IMR-90 (cell line): Measurements from ENCODE around the gene PTGDS. TPM values are rescaled to one million over a fixed set of nuclear protein-coding genes. Genes with fewer than 3 reads are reported as not detected.

Experiments used
- ATAC-seq: fragments of 200-7000 bp; cut with Tn5 transposase; 2 replicates; pipeline ENCODE4 v1.9.1; 2020; ENCODE audit warnings: low read depth, mild to moderate bottlenecking, moderate library complexity
- BruUV-seq: library from RNA; stranded (reverse); fragments of 400-500 nt; replicated peaks from 2 replicates; lab custom pipeline; 2021; lab: Mats Ljungman, UMichigan
- CTCF ChIA-PET: fragments of 300-600 bp; formaldehyde crosslinking; extraction: SDS; loops from one replicate; lab custom pipeline; 2021; ENCODE audit warnings: antibody characterized with exemption; lab: Yijun Ruan, JAX
- POLR2A ChIA-PET: fragments of 300-600 bp; sonication (Branson Sonifier 250); formaldehyde crosslinking; loops from one replicate; lab custom pipeline; 2022; ENCODE audit warnings: antibody characterized with exemption; ENCODE audit not compliant: unreplicated experiment; lab: Charles Lee
- DNase-seq: peaks from one replicate; pipeline ENCODE4 v3.0.0; 2013
- H2AFZ ChIP-seq: replicated peaks from 2 replicates; pipeline ENCODE3; 2013; ENCODE audit warnings: low read length, mild to moderate bottlenecking; ENCODE audit not compliant: poor library complexity
- H2AK5ac ChIP-seq: 2 replicates; pipeline ENCODE4 v1.6.1; 2013; ENCODE audit warnings: low read depth, low read length, inconsistent platforms
- H2AK9ac ChIP-seq: replicated peaks from 2 replicates; pipeline ENCODE3; 2013; ENCODE audit warnings: mild to moderate bottlenecking, low read depth, low read length, moderate library complexity; ENCODE audit not compliant: poor library complexity
- H2BK120ac ChIP-seq: 2 replicates; pipeline ENCODE4 v1.6.1; 2013; ENCODE audit warnings: low read depth, low read length, inconsistent platforms
- H2BK15ac ChIP-seq: 3 replicates; pipeline ENCODE4 v1.6.1; 2013; ENCODE audit warnings: low read depth, low read length, inconsistent platforms
- H2BK20ac ChIP-seq: 2 replicates; pipeline ENCODE4 v1.6.1; 2013; ENCODE audit warnings: low read depth, mild to moderate bottlenecking, inconsistent platforms, low read length, moderate library complexity
- H2BK5ac ChIP-seq: 2 replicates; pipeline ENCODE4 v1.6.1; 2013; ENCODE audit warnings: mild to moderate bottlenecking, low read depth, low read length, inconsistent platforms; ENCODE audit not compliant: poor library complexity, severe bottlenecking
- H3K14ac ChIP-seq: replicated peaks from 2 replicates; pipeline ENCODE4 v1.6.1; 2013; ENCODE audit warnings: low read depth, low read length, inconsistent platforms
- H3K18ac ChIP-seq: 2 replicates; pipeline ENCODE4 v1.6.1; 2013; ENCODE audit warnings: low read depth, low read length, control low read depth
- H3K23ac ChIP-seq: 2 replicates; pipeline ENCODE4 v1.6.1; 2013; ENCODE audit warnings: low read depth, low read length, inconsistent platforms
- H3K27ac ChIP-seq: 2 replicates; pipeline ENCODE4 v1.5.1; 2013; ENCODE audit warnings: mild to moderate bottlenecking, control low read depth, low read length; ENCODE audit not compliant: insufficient read depth
- H3K27me3 ChIP-seq: 2 replicates; pipeline ENCODE4 v1.6.1; 2013; ENCODE audit warnings: low read length; ENCODE audit not compliant: control insufficient read depth, insufficient read depth
- H3K36me3 ChIP-seq: 2 replicates; pipeline ENCODE4 v1.6.1; 2013; ENCODE audit warnings: low read length, mixed read lengths; ENCODE audit not compliant: control insufficient read depth, insufficient read depth
- H3K4ac ChIP-seq: 2 replicates; pipeline ENCODE4 v1.6.1; 2013; ENCODE audit warnings: low read depth, low read length, inconsistent platforms
- H3K4me1 ChIP-seq: 2 replicates; pipeline ENCODE4 v1.6.1; 2013; ENCODE audit warnings: low read length, mixed read lengths; ENCODE audit not compliant: control insufficient read depth, insufficient read depth
- H3K4me2 ChIP-seq: 2 replicates; pipeline ENCODE4 v1.6.1; 2013; ENCODE audit warnings: low read depth, mild to moderate bottlenecking, control low read depth, low read length, moderate library complexity
- H3K4me3 ChIP-seq: 2 replicates; pipeline ENCODE4 v1.5.1; 2013; ENCODE audit warnings: low read depth, mild to moderate bottlenecking, control low read depth, low read length, moderate library complexity; ENCODE audit not compliant: insufficient read depth
- H3K56ac ChIP-seq: 2 replicates; pipeline ENCODE4 v1.6.1; 2013; ENCODE audit warnings: low read length, inconsistent platforms; ENCODE audit not compliant: insufficient read depth; ENCODE audit errors: extremely low read depth
- H3K79me1 ChIP-seq, 2 experiments: 2 replicates each; pipeline ENCODE4 v1.6.1; 2013; ENCODE audit warnings: low read length in 2 of 2, inconsistent platforms in 1 of 2, low read depth in 1 of 2
- H3K9ac ChIP-seq: 2 replicates; pipeline ENCODE4 v1.6.1; 2013; ENCODE audit warnings: low read depth, low read length, control low read depth
- H3K9me1 ChIP-seq: 2 replicates; pipeline ENCODE4 v1.6.1; 2013; ENCODE audit warnings: low read length, inconsistent platforms; ENCODE audit not compliant: insufficient read depth
- H3K9me3 ChIP-seq: 2 replicates; pipeline ENCODE4 v1.6.1; 2013; ENCODE audit warnings: low read length; ENCODE audit not compliant: control insufficient read depth, insufficient read depth
- H4K20me1 ChIP-seq: 2 replicates; pipeline ENCODE4 v1.6.1; 2013; ENCODE audit warnings: low read length, inconsistent platforms; ENCODE audit not compliant: insufficient read depth
- H4K5ac ChIP-seq: 2 replicates; pipeline ENCODE4 v1.6.1; 2013; ENCODE audit warnings: mild to moderate bottlenecking, low read depth, low read length, control low read depth
- H4K8ac ChIP-seq, 2 experiments: 2 replicates each; pipeline ENCODE4 v1.6.1; 2013; ENCODE audit warnings: low read depth in 2 of 2, low read length in 2 of 2, control low read depth in 1 of 2, inconsistent platforms in 1 of 2
- H4K91ac ChIP-seq: 2 replicates; pipeline ENCODE4 v1.6.1; 2013; ENCODE audit warnings: low read depth, low read length, inconsistent platforms; ENCODE audit not compliant: insufficient read depth
- BHLHE40 ChIP-seq: fragments of 150-350 bp; IDR thresholded peaks from 2 replicates; pipeline ENCODE4 v1.6.1; 2016; ENCODE audit warnings: mild to moderate bottlenecking, low read depth, low read length
- CEBPB ChIP-seq: IDR thresholded peaks from 2 replicates; pipeline ENCODE4 v1.6.1; 2012; ENCODE audit warnings: low read depth, low read length, improper control_type of control experiment
- MAFK ChIP-seq: IDR thresholded peaks from 2 replicates; pipeline ENCODE4 v1.6.1; 2012; ENCODE audit warnings: low read depth, low read length, improper control_type of control experiment
- MAZ ChIP-seq: IDR thresholded peaks from 2 replicates; pipeline ENCODE4 v1.6.1; 2012; ENCODE audit warnings: low read depth, mild to moderate bottlenecking, low read length, improper control_type of control experiment, moderate library complexity, borderline replicate concordance
- MXI1 ChIP-seq: IDR thresholded peaks from 2 replicates; pipeline ENCODE4 v1.6.1; 2012; ENCODE audit warnings: low read depth, mild to moderate bottlenecking, low read length, moderate library complexity, borderline replicate concordance
- NFE2L2 ChIP-seq: fragments of 150-350 bp; IDR thresholded peaks from 2 replicates; pipeline ENCODE4 v1.6.1; 2016; ENCODE audit warnings: low read depth, mild to moderate bottlenecking, low read length
- POLR2A ChIP-seq: IDR thresholded peaks from 2 replicates; pipeline ENCODE4 v1.6.1; 2012; ENCODE audit warnings: mild to moderate bottlenecking, low read depth, low read length
- RFX5 ChIP-seq: IDR thresholded peaks from 2 replicates; pipeline ENCODE4 v1.8.0; 2012; ENCODE audit warnings: low read depth, mild to moderate bottlenecking, low read length, moderate library complexity
- WGBS, 2 experiments: methylation state at CpG; one replicate each; pipeline versions ENCODE4 v1.1.5 to v1.1.7; 2013; ENCODE audit warnings: missing lambda C conversion rate in 2 of 2; ENCODE audit not compliant: insufficient read length in 1 of 2; ENCODE audit errors: extremely low coverage in 2 of 2; 5-methylcytosine and 5-hydroxymethylcytosine counted together
- dilution Hi-C: fragments of 300-500 bp; cut with HindIII; formaldehyde crosslinking; loops from one replicate; pipeline ENCODE4 v1.14.3; 2018; ENCODE audit warnings: low sequenced_read_pairs; ENCODE audit not compliant: unreplicated experiment
- in situ Hi-C: fragments of 300-500 bp; cut with MboI; formaldehyde crosslinking; loops from 3 replicates; pipeline ENCODE4 v1.14.3; 2019; ENCODE audit warnings: low sequenced_read_pairs, inconsistent platforms, mixed read lengths
- intact Hi-C: fragments of 100-400 bp; cut with micrococcal nuclease; formaldehyde crosslinking; loops from 2 replicates; pipeline ENCODE4 v1.10.0; 2022
- polyA plus RNA-seq, 3 experiments: library from polyadenylated mRNA; depleted of rRNA; stranded (reverse); fragments of >200 nt; gene quantifications; 2 replicates each; pipeline ENCODE4 v1.2.3, GENCODE V29; 2012; ENCODE audit warnings: low replicate concordance in 1 of 3
- total RNA-seq: library from RNA; depleted of rRNA; stranded (reverse); fragments of >200 nt; gene quantifications from 2 replicates; pipeline ENCODE4 v1.2.3, GENCODE V29; 2012
- TF ChIP-seq, protein P1 (sequence below): fragments of 150-350 bp; IDR thresholded peaks from 2 replicates; pipeline ENCODE4 v1.6.1; 2017; ENCODE audit warnings: mild to moderate bottlenecking, antibody characterized with exemption, low read length, low read depth
- TF ChIP-seq, protein P2 (sequence below): fragments of 150-350 bp; IDR thresholded peaks from 2 replicates; pipeline ENCODE4 v1.6.1; 2016; ENCODE audit warnings: low read depth, mild to moderate bottlenecking, low read length, moderate library complexity, borderline replicate concordance

The PTGDS gene
- total and polyA plus RNA-seq, 2 of the 4 experiments (the other 2 are of a cell fraction): 1.2 TPM; not detected in 1

DNA sequence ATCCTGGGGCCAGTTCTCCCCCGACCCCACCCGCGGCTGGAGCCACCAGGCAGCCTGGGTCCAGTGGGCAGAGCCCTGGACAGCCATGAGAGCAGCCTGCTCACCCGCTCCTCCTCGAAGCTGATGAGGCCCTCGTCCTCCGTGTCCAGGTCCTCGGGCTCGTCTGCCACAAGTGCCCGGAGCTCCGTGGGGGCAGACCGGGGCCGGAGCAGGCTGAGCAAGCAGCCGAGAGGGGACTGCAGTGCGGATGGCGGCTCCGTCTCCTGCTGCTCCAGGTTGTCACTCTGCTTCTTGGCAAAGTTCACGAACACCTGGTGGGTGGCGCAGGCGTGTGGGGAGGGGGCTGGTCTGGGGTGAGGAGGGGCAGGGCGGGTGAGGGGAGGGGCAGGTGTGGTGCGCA lies 31.0 kb downstream of the PTGDS start:
- ATAC-seq: no peak
- H2BK5ac ChIP-seq: no peak overlapping the region
- H2BK15ac ChIP-seq: no peak overlapping the region
- H2BK120ac ChIP-seq: no peak overlapping the region
- BruUV-seq: no TSS peak
- no peak overlapping the region for H3K56ac ChIP-seq
- no peak overlapping the region for H4K8ac ChIP-seq
- no peaks in the 10 kb centered on the region for H3K79me1 ChIP-seq
- H3K18ac ChIP-seq: no peak overlapping the region
- H3K27ac ChIP-seq: no peak overlapping the region
- no peaks in the 10 kb centered on the region for H3K27me3 ChIP-seq
- H4K20me1 ChIP-seq: peaks cover 8% of the 10 kb centered on the region
- H2BK20ac ChIP-seq: no peak overlapping the region
- ChIA-PET CTCF (no interaction called here), POLR2A (no interaction called here)
- H3K4ac ChIP-seq: no peak overlapping the region
- no peak overlapping the region for H3K4me2 ChIP-seq
- no peak overlapping the region for H4K5ac ChIP-seq
- intact Hi-C loops: no loop called here
- no peaks in the 10 kb centered on the region for H3K9me3 ChIP-seq
- no peak overlapping the region for H4K91ac ChIP-seq
- H2AFZ ChIP-seq: no peak overlapping the region
- TF ChIP-seq RFX5 (no peak), MAFK (no peak), CEBPB (no peak), MAZ (no peak), BHLHE40 (no peak), NFE2L2 (no peak), MXI1 (no peak), POLR2A (no peak)
- TF ChIP-seq, protein P1, sequence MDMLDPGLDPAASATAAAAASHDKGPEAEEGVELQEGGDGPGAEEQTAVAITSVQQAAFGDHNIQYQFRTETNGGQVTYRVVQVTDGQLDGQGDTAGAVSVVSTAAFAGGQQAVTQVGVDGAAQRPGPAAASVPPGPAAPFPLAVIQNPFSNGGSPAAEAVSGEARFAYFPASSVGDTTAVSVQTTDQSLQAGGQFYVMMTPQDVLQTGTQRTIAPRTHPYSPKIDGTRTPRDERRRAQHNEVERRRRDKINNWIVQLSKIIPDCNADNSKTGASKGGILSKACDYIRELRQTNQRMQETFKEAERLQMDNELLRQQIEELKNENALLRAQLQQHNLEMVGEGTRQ: no peak
- TF ChIP-seq, protein P2, sequence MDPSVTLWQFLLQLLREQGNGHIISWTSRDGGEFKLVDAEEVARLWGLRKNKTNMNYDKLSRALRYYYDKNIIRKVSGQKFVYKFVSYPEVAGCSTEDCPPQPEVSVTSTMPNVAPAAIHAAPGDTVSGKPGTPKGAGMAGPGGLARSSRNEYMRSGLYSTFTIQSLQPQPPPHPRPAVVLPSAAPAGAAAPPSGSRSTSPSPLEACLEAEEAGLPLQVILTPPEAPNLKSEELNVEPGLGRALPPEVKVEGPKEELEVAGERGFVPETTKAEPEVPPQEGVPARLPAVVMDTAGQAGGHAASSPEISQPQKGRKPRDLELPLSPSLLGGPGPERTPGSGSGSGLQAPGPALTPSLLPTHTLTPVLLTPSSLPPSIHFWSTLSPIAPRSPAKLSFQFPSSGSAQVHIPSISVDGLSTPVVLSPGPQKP: no peak
- peaks cover 23% of the 10 kb centered on the region for H3K36me3 ChIP-seq
- dilution Hi-C loops: no loop called here
- no peak overlapping the region for H3K9ac ChIP-seq
- H3K14ac ChIP-seq: no peak overlapping the region
- no peak overlapping the region; the same call in 1 of the 2 replicates for H2AK5ac ChIP-seq
- H2AK9ac ChIP-seq: no peak overlapping the region
- H3K23ac ChIP-seq: no peak overlapping the region
- H3K4me3 ChIP-seq: no peak overlapping the region
- H3K9me1 ChIP-seq: peaks cover 5% of the 10 kb centered on the region; the same call in 1 of the 2 replicates
- H3K4me1 ChIP-seq: peaks cover 11% of the 10 kb centered on the region
- in situ Hi-C loops: no loop called here
- 94% methylated on average over 6 of the region's 22 CpGs; no CpG with 5 or more reads in 1 of the 2 experiments for WGBS, 2 experiments
- no peak for DNase-seq
